ENCODE results near the gene GPR142.

DNA sequence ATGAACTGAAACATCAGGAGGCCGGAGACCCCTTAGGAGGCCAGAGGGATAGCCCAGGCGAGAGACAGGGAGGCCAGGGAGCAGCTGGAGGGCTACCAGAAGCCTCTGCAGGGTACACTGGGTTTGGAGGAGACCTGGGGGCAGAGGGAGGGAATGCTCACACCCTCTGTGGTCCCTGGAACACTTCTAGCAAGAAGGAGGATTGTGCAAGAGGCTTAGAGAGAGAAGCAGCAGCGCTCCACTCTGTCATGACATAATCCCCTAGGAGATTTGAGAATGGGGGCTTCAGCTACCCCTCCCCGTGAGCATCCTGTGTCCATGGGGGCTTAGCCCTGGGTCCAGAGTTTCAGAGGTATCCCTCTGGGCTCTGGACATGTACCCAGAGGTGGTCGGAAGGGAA, 15.8 kb downstream of the GPR142 start:
- TF ChIP-seq, protein P1, sequence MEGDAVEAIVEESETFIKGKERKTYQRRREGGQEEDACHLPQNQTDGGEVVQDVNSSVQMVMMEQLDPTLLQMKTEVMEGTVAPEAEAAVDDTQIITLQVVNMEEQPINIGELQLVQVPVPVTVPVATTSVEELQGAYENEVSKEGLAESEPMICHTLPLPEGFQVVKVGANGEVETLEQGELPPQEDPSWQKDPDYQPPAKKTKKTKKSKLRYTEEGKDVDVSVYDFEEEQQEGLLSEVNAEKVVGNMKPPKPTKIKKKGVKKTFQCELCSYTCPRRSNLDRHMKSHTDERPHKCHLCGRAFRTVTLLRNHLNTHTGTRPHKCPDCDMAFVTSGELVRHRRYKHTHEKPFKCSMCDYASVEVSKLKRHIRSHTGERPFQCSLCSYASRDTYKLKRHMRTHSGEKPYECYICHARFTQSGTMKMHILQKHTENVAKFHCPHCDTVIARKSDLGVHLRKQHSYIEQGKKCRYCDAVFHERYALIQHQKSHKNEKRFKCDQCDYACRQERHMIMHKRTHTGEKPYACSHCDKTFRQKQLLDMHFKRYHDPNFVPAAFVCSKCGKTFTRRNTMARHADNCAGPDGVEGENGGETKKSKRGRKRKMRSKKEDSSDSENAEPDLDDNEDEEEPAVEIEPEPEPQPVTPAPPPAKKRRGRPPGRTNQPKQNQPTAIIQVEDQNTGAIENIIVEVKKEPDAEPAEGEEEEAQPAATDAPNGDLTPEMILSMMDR (conservative IDR thresholded peaks at IDR 0.05; ENCODE audit: low read depth, low read length), result no peak
- no peak for TF ChIP-seq EZH2 (IDR thresholded peaks at IDR 0.05; ENCODE audit: low read length, unreplicated experiment)
- TF ChIP-seq EZH2phosphoT487 (IDR thresholded peaks at IDR 0.05; ENCODE audit: borderline replicate concordance, low read length), result no peak

Data from PC-3 (cell line).